Kidney epithelial cell (primary cell): ENCODE data around the gene WDR43. TPM values are rescaled to one million over a fixed set of nuclear protein-coding genes. Genes with fewer than 3 reads are reported as not detected.
A peak's percentile ranks its signal among the peaks of the same experiment; 100 is the strongest.

Source experiments
- DNase-seq: peaks from one replicate; pipeline ENCODE4 v3.0.0-alpha.2; 2010; ENCODE audit warnings: low read depth
- H3K27me3 ChIP-seq: 2 replicates; pipeline ENCODE4 v1.6.0; 2011; ENCODE audit warnings: low read length; ENCODE audit not compliant: control insufficient read depth, insufficient read depth
- H3K36me3 ChIP-seq: 2 replicates; pipeline ENCODE4 v1.5.1; 2011; ENCODE audit warnings: low read length; ENCODE audit not compliant: control insufficient read depth, insufficient read depth
- H3K4me3 ChIP-seq: 2 replicates; pipeline ENCODE4 v1.5.1; 2011; ENCODE audit warnings: low read depth, mild to moderate bottlenecking, control low read depth, low read length
- CTCF ChIP-seq: IDR thresholded peaks from 2 replicates; pipeline ENCODE4 v1.5.1; 2011; ENCODE audit warnings: mild to moderate bottlenecking, moderate library complexity, low read length, control low read depth, inconsistent platforms; ENCODE audit not compliant: insufficient read depth, poor library complexity, severe bottlenecking
- total RNA-seq: library from RNA; depleted of rRNA; stranded (reverse); fragments of >200 nt; gene quantifications from 2 replicates; pipeline ENCODE4 v1.2.3, GENCODE V29; 2015

The WDR43 gene
- total RNA-seq, 1 donor from 2014 or later, result 66.0 TPM

- no peak for DNase-seq
- H3K4me3 ChIP-seq, result no peak overlapping the region
- no peaks in the 10 kb centered on the region for H3K27me3 ChIP-seq
- H3K36me3 ChIP-seq, result no peaks in the 10 kb centered on the region
- TF ChIP-seq CTCF, result no peak
Measured at GRCh38 chr2:28896906-28897305, 2.4 kb downstream of the WDR43 start.

- TF ChIP-seq CTCF, result no peak
- Histone ChIP-seq H3K4me3 (no peak overlapping the region), H3K27me3 (no peaks in the 10 kb centered on the region), H3K36me3 (no peaks in the 10 kb centered on the region)
- DNase-seq, result no peak
Measured at GRCh38 chr2:28898048-28898447, 3.6 kb downstream of the WDR43 start.

- no peaks in the 10 kb centered on the region for H3K36me3 ChIP-seq
- DNase-seq, result no peak
- no peak overlapping the region for H3K4me3 ChIP-seq
- no peak for TF ChIP-seq CTCF
- no peaks in the 10 kb centered on the region for H3K27me3 ChIP-seq
Measured at GRCh38 chr2:28901202-28901601, 6.7 kb downstream of the WDR43 start.

GRCh38 chr2:28901841-28902240, 7.4 kb downstream of the WDR43 start:
- Histone ChIP-seq H3K4me3 (no peak overlapping the region), H3K27me3 (no peaks in the 10 kb centered on the region), H3K36me3 (no peaks in the 10 kb centered on the region)
- TF ChIP-seq CTCF, result no peak
- DNase-seq, result no peak

GRCh38 chr2:28902584-28902983, 8.1 kb downstream of the WDR43 start:
- Histone ChIP-seq H3K36me3 (no peaks in the 10 kb centered on the region), H3K4me3 (no peak overlapping the region), H3K27me3 (no peaks in the 10 kb centered on the region)
- DNase-seq, result no peak
- no peak for TF ChIP-seq CTCF

- Histone ChIP-seq H3K36me3 (no peaks in the 10 kb centered on the region), H3K27me3 (no peaks in the 10 kb centered on the region), H3K4me3 (no peak overlapping the region)
- DNase-seq, result peak; percentile 53
- no peak for TF ChIP-seq CTCF
Measured at GRCh38 chr2:28904295-28904694, 9.8 kb downstream of the WDR43 start.
